ENCODE measurements around the gene ZGLP1. TPM values are rescaled to one million over a fixed set of nuclear protein-coding genes. Genes with fewer than 3 reads are reported as not detected.
A peak's percentile ranks its signal among the peaks of the same experiment; 100 is the strongest.

ZGLP1 gene
- total RNA-seq, 2 donors from 2014 or later, result 5.9 TPM

DNA sequence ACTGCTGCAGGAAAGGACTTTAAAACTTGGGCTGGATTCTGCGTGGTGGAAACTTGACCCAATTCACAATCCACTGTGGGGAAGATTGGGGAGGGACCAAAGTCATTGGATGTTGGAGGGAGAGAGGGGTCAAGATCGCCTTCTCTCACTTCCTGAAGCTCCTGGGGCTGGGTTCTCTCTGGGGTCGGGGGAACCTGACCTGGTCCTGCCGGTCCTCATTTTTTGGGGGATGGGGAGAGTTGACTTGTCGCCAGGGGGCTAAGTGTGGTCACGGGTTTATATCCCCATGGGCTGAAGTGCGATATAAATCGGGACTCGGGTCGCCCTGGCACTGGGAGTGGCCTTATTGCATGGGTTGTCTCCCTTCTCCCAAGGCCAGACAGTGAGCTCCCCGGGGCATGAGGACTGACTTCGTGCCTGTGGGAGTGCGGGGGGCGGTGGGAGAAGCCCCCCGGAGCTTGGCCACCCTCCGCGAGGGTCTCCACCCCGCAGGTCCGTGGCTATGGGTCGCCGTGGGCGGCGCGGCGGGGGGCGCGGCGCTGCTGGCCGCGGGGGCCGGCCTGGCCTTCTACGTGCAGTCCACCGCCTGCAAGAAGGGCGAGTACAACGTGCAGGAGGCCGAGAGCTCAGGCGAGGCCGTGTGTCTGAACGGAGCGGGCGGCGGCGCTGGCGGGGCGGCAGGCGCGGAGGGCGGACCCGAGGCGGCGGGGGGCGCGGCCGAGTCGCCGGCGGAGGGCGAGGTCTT lies 13.6 kb downstream of the ZGLP1 start:
- Mint-ChIP-seq H3K36me3 (ENCODE audit: insufficient read depth in 2 of 2) (no peaks in the 10 kb centered on the region), H3K27me3 (ENCODE audit: low read depth) (peaks cover 58% of the 10 kb centered on the region), H3K9me3 (no peaks in the 10 kb centered on the region), H3K4me3 (peak overlapping the region; percentile 69 to 85), H3K4me1 (ENCODE audit: low read depth) (peaks cover 36% of the 10 kb centered on the region), H3K27ac (no peak overlapping the region)
- DNase-seq (no peak), ATAC-seq (replicated peaks in 1 of 2) (no peak)

DNA sequence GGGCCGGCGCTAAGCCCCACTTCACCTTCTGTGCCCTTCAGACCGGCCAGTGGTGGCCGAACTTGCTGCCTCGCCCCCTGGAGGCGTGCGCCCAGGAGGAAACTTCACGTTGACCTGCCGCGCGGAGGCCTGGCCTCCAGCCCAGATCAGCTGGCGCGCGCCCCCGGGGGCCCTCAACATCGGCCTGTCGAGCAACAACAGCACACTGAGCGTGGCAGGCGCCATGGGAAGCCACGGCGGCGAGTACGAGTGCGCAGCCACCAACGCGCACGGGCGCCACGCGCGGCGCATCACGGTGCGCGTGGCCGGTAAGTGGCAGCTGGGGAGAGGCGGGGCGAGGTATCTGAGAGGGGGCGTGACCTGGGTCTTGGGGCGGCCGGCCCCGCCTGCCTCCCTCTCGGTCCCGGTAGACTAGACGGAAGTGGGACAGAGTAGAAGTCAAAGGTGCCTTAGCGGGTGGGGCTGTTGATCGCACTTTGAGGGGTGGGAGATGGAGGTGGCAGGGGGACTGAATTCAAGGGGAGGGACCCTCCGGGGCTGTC lies 14.2 kb downstream of the ZGLP1 start:
- Mint-ChIP-seq H3K27ac (no peak overlapping the region), H3K4me1 (ENCODE audit: low read depth) (peaks cover 43% of the 10 kb centered on the region), H3K27me3 (ENCODE audit: low read depth) (peaks cover 64% of the 10 kb centered on the region), H3K4me3 (peak overlapping the region; percentile 69 to 85), H3K9me3 (no peaks in the 10 kb centered on the region), H3K36me3 (ENCODE audit: insufficient read depth in 2 of 2) (no peaks in the 10 kb centered on the region)
- ATAC-seq (replicated peaks in 1 of 2) (peak; percentile 55 to 64), DNase-seq (peak; percentile 76 to 78)

DNA sequence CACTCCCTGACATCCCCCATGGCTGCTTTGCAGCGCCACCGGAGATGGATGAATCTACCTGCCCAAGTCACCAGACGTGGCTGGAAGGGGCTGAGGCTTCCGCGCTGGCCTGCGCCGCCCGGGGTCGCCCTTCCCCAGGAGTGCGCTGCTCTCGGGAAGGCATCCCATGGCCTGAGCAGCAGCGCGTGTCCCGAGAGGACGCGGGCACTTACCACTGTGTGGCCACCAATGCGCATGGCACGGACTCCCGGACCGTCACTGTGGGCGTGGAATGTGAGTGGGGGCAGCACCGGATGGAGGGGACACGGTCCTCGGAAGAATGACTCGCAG lies 15.3 kb downstream of the ZGLP1 start:
- H3K4me1 Mint-ChIP-seq (ENCODE audit: low read depth), result peaks cover 47% of the 10 kb centered on the region
- DNase-seq (peak in 1 of 2 donors; percentile 31), ATAC-seq (replicated peaks in 1 of 2) (no peak)
- no peaks in the 10 kb centered on the region for H3K9me3 Mint-ChIP-seq
- H3K36me3 Mint-ChIP-seq (ENCODE audit: insufficient read depth in 2 of 2), result no peaks in the 10 kb centered on the region
- peak overlapping the region; percentile 44 to 69 for H3K4me3 Mint-ChIP-seq
- no peak overlapping the region for H3K27ac Mint-ChIP-seq
- peaks cover 62% of the 10 kb centered on the region for H3K27me3 Mint-ChIP-seq (ENCODE audit: low read depth)

DNA sequence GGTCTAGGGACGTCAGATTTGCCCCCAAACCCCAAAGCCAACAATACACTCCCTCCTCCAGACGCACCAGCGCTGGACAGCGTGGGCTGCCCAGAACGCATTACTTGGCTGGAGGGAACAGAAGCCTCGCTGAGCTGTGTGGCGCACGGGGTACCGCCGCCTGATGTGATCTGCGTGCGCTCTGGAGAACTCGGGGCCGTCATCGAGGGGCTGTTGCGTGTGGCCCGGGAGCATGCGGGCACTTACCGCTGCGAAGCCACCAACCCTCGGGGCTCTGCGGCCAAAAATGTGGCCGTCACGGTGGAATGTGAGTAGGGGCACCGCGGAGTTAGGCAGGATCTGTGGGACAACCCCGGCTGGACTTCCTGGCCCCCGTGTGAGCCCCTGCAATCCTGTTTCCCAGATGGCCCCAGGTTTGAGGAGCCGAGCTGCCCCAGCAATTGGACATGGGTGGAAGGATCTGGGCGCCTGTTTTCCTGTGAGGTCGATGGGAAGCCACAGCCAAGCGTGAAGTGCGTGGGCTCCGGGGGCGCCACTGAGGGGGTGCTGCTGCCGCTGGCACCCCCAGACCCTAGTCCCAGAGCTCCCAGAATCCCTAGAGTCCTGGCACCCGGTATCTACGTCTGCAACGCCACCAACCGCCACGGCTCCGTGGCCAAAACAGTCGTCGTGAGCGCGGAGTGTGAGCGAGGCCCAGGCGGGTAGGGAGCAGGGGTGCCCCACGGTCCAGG lies 15.8 kb downstream of the ZGLP1 start:
- Mint-ChIP-seq H3K9me3 (no peaks in the 10 kb centered on the region), H3K27me3 (ENCODE audit: low read depth) (peaks cover 64% of the 10 kb centered on the region), H3K4me3 (peak overlapping the region; percentile 69 to 91), H3K36me3 (ENCODE audit: insufficient read depth in 2 of 2) (no peaks in the 10 kb centered on the region), H3K4me1 (ENCODE audit: low read depth) (peaks cover 52% of the 10 kb centered on the region), H3K27ac (no peak overlapping the region)
- ATAC-seq (replicated peaks in 1 of 2) (no peak), DNase-seq (no peak)

DNA sequence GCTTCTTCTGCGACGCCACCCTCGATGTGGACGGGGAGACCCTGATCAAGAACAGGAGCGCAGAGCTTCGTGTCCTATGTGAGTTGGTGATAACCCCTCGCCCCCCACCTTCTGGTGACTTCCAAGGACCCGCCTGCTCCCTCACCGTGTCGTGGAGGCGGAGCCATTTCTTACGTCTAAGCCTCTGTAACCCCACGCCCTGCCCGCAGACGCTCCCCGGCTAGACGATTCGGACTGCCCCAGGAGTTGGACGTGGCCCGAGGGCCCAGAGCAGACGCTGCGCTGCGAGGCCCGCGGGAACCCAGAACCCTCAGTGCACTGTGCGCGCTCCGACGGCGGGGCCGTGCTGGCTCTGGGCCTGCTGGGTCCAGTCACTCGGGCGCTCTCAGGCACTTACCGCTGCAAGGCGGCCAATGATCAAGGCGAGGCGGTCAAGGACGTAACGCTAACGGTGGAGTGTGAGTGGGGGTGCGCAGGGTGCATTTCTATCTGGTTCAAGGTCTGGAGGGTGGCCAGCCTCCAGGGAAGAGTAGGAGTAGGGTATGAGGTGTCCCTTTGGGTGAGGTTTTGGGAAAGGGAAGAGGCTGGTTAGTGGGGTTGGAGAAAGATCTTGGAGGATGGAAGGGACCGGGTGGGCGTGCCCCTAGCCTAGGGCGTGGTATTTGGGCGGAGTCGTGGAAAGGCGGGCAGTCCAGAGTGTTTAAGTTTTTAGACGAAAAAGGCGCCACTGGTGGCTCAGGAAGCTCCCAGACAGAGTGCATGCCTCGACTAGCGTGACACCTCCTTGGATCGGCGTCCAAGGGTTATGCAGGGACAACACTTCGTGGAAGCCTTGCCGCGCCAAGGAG lies 16.6 kb downstream of the ZGLP1 start:
- no peaks in the 10 kb centered on the region for H3K9me3 Mint-ChIP-seq
- ATAC-seq (replicated peaks in 1 of 2) (no peak), DNase-seq (peak in 1 of 2 donors; percentile 34)
- peak overlapping the region; percentile 83 to 91 for H3K4me3 Mint-ChIP-seq
- H3K27me3 Mint-ChIP-seq (ENCODE audit: low read depth), result peaks cover 71% of the 10 kb centered on the region
- H3K36me3 Mint-ChIP-seq (ENCODE audit: insufficient read depth in 2 of 2), result peaks cover 0 to 2% of the 10 kb centered on the region in 2 donors
- H3K27ac Mint-ChIP-seq, result no peak overlapping the region
- peaks cover 58% of the 10 kb centered on the region for H3K4me1 Mint-ChIP-seq (ENCODE audit: low read depth)

DNA sequence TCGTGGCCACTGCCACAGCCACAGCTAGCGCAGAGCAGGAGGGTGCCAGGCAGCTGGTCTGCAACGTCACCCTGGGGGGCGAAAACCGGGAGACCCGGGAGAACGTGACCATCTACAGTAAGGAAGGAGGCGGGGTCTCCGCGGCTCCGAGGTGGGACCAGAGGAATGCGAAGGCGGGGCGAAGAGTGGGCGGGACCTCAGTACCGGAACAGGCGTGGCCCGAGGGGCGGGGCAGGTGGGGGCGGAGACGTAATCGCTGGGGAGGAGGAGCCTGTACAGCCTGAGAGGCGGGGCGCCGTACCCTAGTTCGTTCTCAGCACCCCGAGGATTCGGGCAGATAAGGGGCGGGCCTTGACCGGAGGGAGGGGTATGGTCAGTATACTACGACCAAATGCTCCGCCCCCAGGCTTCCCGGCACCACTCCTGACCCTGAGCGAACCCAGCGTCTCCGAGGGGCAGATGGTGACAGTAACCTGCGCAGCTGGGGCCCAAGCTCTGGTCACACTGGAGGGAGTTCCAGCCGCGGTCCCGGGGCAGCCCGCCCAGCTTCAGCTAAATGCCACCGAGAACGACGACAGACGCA lies 17.3 kb downstream of the ZGLP1 start:
- H3K9me3 Mint-ChIP-seq, result no peaks in the 10 kb centered on the region
- H3K27ac Mint-ChIP-seq, result no peak overlapping the region
- peak; percentile 66 to 68 for ATAC-seq (replicated peaks in 1 of 2)
- DNase-seq, result peak; percentile 88 to 92
- H3K4me1 Mint-ChIP-seq (ENCODE audit: low read depth), result peaks cover 65% of the 10 kb centered on the region
- H3K27me3 Mint-ChIP-seq (ENCODE audit: low read depth), result peaks cover 77% of the 10 kb centered on the region
- peaks cover 0 to 2% of the 10 kb centered on the region in 2 donors for H3K36me3 Mint-ChIP-seq (ENCODE audit: insufficient read depth in 2 of 2)
- H3K4me3 Mint-ChIP-seq, result peak overlapping the region; percentile 83 to 91

DNA sequence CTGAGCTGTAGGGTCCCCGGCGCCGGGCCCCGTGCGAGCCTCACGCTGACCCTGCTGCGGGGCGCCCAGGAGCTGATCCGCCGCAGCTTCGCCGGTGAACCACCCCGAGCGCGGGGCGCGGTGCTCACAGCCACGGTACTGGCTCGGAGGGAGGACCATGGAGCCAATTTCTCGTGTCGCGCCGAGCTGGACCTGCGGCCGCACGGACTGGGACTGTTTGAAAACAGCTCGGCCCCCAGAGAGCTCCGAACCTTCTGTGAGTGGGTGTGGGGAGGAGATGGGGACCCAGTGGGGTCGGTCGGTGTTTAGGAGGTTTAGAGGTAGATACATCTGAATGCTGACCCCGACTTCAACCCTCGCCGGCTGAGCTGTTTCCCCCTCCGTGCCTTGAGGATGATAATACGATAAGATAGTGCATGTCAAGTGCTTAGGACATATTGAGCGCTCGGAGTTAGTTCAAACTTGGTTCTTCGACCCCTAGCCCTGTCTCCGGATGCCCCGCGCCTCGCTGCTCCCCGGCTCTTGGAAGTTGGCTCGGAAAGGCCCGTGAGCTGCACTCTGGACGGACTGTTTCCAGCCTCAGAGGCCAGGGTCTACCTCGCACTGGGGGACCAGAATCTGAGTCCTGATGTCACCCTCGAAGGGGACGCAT lies 17.9 kb downstream of the ZGLP1 start:
- H3K27me3 Mint-ChIP-seq (ENCODE audit: low read depth), result peaks cover 77% of the 10 kb centered on the region
- H3K27ac Mint-ChIP-seq, result no peak overlapping the region
- peak overlapping the region; percentile 83 to 91 for H3K4me3 Mint-ChIP-seq
- peaks cover 0 to 2% of the 10 kb centered on the region in 2 donors for H3K36me3 Mint-ChIP-seq (ENCODE audit: insufficient read depth in 2 of 2)
- ATAC-seq (replicated peaks in 1 of 2) (peak; percentile 2), DNase-seq (no peak)
- H3K9me3 Mint-ChIP-seq, result no peaks in the 10 kb centered on the region
- peaks cover 71% of the 10 kb centered on the region for H3K4me1 Mint-ChIP-seq (ENCODE audit: low read depth)

DNA sequence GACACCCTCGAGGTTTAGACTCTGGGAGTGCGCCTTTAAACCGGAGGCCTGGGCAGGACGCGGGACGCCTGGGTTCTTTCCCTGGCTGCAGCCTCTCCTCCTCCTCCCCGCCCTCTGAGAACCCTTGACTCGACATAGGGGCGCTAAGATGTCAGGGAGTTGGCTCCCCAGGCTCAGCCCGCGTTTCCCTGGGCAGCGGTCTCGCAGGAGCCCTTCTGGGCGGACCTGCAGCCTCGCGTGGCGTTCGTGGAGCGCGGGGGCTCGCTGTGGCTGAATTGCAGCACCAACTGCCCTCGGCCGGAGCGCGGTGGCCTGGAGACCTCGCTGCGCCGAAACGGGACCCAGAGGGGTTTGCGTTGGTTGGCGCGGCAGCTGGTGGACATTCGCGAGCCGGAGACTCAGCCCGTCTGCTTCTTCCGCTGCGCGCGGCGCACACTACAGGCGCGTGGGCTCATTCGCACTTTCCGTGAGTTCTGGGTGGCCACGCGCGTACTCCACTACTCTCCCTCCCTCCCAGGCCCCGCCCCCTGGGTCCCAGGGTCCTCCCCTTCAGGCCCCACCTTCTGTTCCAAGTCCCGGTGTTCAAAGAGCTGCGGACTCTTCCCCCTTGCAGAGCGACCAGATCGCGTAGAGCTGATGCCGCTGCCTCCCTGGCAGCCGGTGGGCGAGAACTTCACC lies 18.6 kb downstream of the ZGLP1 start:
- Mint-ChIP-seq H3K27me3 (ENCODE audit: low read depth) (peaks cover 77% of the 10 kb centered on the region), H3K27ac (no peak overlapping the region), H3K4me1 (ENCODE audit: low read depth) (peaks cover 78% of the 10 kb centered on the region)

DNA sequence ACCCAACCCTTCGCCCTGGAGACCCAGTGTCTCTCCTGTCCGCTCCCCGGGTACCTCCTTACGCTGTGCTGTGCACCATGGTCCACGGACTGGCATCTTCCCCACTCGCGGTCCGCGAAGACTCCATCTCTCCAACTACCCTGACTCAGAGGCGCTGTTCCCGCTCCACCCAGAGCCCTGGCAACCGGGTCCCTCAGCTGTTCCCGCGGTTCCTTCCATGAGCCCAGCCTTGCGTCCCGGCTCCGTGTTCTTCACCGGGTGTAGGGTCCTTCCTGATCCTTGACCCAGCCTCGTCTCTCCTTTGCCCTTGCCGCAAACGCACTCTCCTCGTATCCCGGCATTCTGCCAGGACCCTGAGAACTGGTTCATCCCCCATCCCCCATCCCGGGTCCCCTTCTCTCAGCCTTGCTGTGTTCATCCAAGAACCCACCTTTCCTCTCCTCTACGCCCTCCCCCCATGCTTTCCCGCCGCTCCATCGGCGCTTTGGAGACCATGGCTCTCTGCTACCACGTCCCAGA lies 19.2 kb downstream of the ZGLP1 start:
- Mint-ChIP-seq H3K4me3 (peak overlapping the region; percentile 83 to 91), H3K27ac (peak overlapping the region; percentile 61), H3K4me1 (ENCODE audit: low read depth) (peaks cover 77% of the 10 kb centered on the region), H3K36me3 (ENCODE audit: insufficient read depth in 2 of 2) (peaks cover 0 to 2% of the 10 kb centered on the region in 2 donors), H3K27me3 (ENCODE audit: low read depth) (peaks cover 72% of the 10 kb centered on the region), H3K9me3 (no peaks in the 10 kb centered on the region)
- DNase-seq (peak; percentile 21 to 31), ATAC-seq (replicated peaks in 1 of 2) (no peak)

More for the DNA sequence above, 18.6 kb downstream of the ZGLP1 start:
- H3K9me3 Mint-ChIP-seq, result no peaks in the 10 kb centered on the region
- H3K4me3 Mint-ChIP-seq, result peak overlapping the region; percentile 83 to 91
- peaks cover 0 to 2% of the 10 kb centered on the region in 2 donors for H3K36me3 Mint-ChIP-seq (ENCODE audit: insufficient read depth in 2 of 2)
- DNase-seq (peak; percentile 62), ATAC-seq (replicated peaks in 1 of 2) (peak; percentile 16 to 21)

DNA sequence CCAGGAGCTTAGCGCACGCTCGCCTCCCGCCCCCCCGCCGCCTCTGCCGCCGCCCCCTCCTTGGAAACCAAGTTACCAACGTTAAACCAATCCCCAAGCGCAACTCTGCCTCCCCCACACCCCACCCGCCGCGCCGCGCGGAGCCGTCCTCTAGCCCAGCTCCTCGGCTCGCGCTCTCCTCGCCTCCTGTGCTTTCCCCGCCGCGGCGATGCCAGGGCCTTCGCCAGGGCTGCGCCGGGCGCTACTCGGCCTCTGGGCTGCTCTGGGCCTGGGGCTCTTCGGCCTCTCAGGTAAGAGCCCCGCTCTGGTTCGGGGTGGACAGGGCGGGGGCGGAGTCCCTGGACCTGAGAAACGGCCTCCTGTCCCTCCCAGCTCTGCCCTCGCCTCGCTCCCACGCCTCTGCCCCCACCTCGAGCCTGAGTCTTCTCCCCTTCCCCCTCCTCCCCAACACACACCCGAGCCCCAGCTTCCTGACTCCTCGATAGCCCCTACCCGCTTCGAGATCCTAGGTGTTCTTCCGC lies 19.7 kb downstream of the ZGLP1 start, which contains the start of gene ICAM5:
Gene ICAM5, plus strand, starts transcription at position 117 of the 521 bp plus-strand sequence. Its CDS starts 92 bp downstream, at position 209.
- peak; percentile 13 to 14 for ATAC-seq (replicated peaks in 1 of 2)
- H3K27me3 Mint-ChIP-seq (ENCODE audit: low read depth), result peaks cover 66% of the 10 kb centered on the region
- H3K9me3 Mint-ChIP-seq, result no peaks in the 10 kb centered on the region
- DNase-seq, result peak; percentile 53 to 58
- H3K4me3 Mint-ChIP-seq, result peak within 1 kb of the TSS; percentile 83 to 91
- peaks cover 76% of the 10 kb centered on the region for H3K4me1 Mint-ChIP-seq (ENCODE audit: low read depth)
- peaks cover 0 to 6% of the 10 kb centered on the region in 2 donors for H3K36me3 Mint-ChIP-seq (ENCODE audit: insufficient read depth in 2 of 2)
- peak within 1 kb of the TSS; percentile 61 for H3K27ac Mint-ChIP-seq

DNA sequence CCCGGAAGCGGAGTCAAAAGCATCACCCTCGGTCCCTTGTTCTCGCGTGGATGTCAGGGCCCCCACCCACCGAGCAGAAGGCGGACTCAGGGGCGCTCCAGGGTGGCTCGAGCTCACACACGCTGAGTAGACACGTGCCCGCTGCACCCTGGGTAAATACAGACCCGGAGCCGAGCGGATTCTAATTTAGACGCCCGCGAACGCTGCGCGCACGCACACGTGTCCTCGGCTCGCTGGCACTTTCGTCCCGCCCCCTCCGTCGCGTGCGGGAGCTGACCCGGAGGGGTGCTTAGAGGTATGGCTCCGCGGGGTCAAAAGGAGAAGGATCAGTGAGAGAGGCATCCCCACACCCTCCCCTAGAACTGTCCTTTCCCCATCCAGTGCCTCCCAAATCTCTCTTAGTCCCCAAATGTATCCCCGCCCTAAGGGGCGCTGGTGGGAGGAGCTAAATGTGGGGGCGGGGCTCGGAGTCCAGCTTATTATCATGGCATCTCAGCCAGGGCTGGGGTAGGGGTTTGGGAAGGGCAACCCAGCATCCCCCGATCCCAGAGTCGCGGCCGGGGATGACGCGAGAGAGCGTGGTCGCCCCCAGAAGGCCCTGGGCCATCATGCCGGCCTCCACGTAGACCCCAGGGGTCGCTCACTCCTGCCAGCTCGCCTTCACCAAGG lies 20.3 kb downstream of the ZGLP1 start:
- peaks cover 60% of the 10 kb centered on the region for H3K27me3 Mint-ChIP-seq (ENCODE audit: low read depth)

More for the DNA sequence above, 20.3 kb downstream of the ZGLP1 start:
- Mint-ChIP-seq H3K4me3 (peak overlapping the region; percentile 83 to 91), H3K9me3 (no peaks in the 10 kb centered on the region), H3K36me3 (ENCODE audit: insufficient read depth in 2 of 2) (peaks cover 0 to 6% of the 10 kb centered on the region in 2 donors), H3K4me1 (ENCODE audit: low read depth) (peaks cover 76% of the 10 kb centered on the region), H3K27ac (no peak overlapping the region)
- ATAC-seq (replicated peaks in 1 of 2) (peak; percentile 48 to 57), DNase-seq (peak; percentile 77 to 81)

Measured in activated T-cell treated with anti-CD3 and anti-CD28 coated beads, Interleukin-2, amount 50 U/mL, for 72 hours (primary cell).